Peyer's patch (tissue), 4 donors: ENCODE measurements around the gene CHAF1A.

Experiments
- POLR2A ChIP-seq, 2 donors: fragments of 450-650 bp; IDR thresholded peaks; one replicate each; pipeline ENCODE4 v1.5.1; 2017; ENCODE audit warnings: antibody characterized with exemption in 2 of 2, mild to moderate bottlenecking in 2 of 2, moderate library complexity in 2 of 2
- TF ChIP-seq, protein P1 (sequence below), 6 experiments: fragments of 450-650 bp in 4 of 6; fragments of 200-600 bp in 2 of 6; sonication (generic) in 1 of 6; IDR thresholded peaks; one replicate each; pipeline ENCODE4 v1.5.1; 2017 to 2019; ENCODE audit warnings: antibody characterized with exemption in 6 of 6, mild to moderate bottlenecking in 3 of 6, moderate library complexity in 1 of 6

DNA sequence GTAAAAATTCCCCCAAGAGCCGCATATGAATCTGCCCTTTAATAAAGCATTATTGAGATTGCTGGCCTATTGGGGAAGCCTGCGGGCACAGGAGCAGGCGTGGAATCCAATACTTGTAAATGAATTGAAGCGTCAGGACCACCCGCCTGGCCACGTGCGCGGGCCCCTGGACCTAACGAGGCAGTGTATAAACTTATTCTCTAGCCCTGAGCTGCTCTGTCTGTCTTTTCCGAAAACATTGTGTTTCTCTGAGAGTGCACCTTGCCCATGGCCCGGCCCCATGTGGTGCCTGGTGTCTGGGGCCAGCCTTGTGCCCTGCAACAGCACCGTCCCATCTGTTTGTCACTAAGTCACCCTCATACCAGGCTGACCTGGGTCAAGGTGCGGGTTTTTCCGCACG lies 40.7 kb downstream of the CHAF1A start:
- TF ChIP-seq, protein P1, sequence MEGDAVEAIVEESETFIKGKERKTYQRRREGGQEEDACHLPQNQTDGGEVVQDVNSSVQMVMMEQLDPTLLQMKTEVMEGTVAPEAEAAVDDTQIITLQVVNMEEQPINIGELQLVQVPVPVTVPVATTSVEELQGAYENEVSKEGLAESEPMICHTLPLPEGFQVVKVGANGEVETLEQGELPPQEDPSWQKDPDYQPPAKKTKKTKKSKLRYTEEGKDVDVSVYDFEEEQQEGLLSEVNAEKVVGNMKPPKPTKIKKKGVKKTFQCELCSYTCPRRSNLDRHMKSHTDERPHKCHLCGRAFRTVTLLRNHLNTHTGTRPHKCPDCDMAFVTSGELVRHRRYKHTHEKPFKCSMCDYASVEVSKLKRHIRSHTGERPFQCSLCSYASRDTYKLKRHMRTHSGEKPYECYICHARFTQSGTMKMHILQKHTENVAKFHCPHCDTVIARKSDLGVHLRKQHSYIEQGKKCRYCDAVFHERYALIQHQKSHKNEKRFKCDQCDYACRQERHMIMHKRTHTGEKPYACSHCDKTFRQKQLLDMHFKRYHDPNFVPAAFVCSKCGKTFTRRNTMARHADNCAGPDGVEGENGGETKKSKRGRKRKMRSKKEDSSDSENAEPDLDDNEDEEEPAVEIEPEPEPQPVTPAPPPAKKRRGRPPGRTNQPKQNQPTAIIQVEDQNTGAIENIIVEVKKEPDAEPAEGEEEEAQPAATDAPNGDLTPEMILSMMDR (IDR thresholded peaks at IDR 0.05): no peak
- TF ChIP-seq POLR2A (IDR thresholded peaks at IDR 0.05): no peak
